Measurements from ENCODE around the gene ZFP62.
A peak's percentile ranks its signal among the peaks of the same experiment; 100 is the strongest.

ZFP62 gene

GRCh38 chr5:180809403-180810209 is 51.5 kb downstream of the ZFP62 start:
- peak; percentile 84 for DNase-seq

- no peak for DNase-seq
These were observed 52.5 kb downstream of the ZFP62 start for GRCh38 chr5:180808461-180809000.

DNA sequence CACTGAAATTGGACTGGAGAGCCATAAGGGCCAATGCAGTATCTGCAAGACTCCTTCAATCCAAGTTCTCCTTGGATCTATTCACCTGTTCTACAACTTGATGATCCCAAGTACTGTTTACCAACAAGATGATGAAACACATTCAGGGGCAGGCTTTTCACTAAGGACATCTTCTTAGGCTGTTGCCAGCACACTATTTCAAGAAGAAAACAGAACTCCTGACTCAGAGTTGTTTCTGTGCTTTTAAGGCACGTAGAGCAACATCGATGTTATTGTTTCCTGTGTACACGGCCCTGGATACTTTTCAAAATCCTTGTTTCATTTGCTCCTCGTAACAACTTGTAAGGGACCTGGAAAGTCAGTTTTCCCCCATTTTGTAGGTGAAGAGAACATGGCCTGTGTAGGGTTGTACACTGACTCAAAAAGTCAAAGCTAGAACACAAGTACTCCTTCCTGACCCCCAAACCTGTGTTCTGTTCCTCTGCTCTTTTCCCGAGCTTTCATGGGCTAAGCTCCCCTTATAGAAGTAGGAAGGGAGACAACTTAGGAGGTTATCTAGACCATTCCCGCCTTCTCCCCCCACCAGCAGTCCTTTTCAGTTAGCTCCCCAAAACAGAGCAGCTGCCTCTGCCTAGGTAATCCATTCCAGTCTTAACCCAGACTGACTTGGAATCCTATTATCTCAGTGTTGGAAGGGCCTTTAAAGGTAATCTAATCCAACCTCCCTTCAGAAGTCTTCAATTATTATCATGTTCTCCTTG is 53.2 kb downstream of the ZFP62 start:
- no peak for DNase-seq

DNA sequence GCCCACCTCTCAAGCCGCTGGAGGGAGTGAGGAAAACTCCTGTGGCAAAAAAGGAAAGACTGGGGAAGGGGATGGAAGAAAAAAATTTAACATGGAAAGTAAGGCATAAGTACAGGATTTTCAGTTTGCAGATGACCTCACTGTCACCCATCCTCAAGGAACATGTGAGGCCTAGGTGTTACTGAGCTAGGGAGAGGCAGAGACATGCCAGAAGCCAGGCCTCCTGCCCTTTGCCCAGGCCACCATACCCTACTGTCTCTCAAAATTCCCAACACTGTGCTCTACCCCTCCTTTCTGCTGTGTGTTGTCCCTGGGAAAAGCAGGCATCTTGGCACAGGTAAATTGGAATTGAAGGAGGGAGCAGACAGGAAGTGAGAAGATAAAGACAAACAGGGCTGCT is 54.0 kb downstream of the ZFP62 start:
- DNase-seq: no peak

- DNase-seq: no peak
These were observed 54.6 kb downstream of the ZFP62 start for GRCh38 chr5:180806351-180807011.

DNA sequence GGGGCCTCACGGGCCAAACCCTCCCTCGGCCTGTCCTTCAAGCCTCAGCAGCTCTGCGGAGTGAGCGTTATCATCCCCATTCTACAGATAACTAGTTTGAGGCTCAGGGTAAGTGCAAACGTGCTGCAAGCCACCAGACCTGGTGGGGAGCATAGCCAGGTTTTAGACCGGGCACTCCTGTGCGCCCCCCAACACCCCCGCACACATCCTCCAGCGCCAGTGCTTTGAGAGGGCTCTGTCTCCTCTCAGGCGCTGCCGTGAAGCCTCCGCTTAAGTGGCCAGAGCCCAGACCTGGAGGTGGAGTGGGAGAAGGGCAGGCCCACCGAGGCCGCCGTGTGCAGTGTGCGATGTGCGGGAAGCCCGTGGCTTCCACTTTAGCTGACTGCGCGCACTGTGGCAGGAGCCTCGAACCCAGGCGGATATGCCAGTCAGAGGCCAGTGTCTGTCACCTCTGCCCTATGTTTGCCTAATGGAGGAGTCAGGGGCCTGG is 56.9 kb downstream of the ZFP62 start:
- DNase-seq: no peak

GRCh38 chr5:180803181-180804128 is 57.6 kb downstream of the ZFP62 start:
- peak; percentile 92 for DNase-seq

GRCh38 chr5:180802325-180803180 is 58.5 kb downstream of the ZFP62 start, which contains the start of gene MGAT1:
MGAT1 (minus strand) TSS chr5:180802806; CDS start chr5:180792971, 9,835 bp downstream.
- DNase-seq: peak; percentile 83

DNA sequence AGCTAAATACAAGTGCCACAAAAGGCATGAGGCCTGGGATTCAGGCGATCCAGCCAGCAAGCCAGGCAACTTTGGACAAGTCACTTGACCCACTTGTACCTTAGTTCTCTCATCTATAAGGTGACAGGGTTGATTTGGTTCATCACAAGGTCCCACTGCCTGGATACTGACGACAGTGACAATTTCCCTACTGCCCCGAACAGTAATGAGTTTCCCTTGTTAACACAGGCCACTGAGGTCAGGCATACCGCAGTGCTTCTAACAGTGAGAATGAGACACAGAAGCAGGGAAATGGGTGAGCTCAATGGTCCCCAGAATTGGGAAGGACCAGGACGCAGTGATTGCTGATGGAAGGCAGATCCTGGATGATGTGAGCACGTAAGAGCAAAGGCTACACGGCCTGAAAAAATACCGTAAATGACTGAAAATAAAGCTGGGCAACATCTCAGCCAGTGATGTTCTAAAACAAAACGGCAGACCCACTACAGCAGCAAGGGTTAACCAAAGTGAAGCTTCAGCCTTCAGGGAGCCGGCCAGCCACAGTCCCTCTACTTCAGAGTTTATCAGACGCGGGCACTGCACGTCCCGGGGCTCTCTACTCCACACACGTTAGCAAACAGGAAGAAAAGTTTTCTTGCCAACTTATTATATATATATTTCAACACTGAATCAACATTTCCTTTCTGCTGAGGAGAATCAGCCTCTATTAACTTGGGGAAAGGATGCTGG is 59.3 kb downstream of the ZFP62 start:
- no peak for DNase-seq

GRCh38 chr5:180799902-180800801 is 60.9 kb downstream of the ZFP62 start:
- no peak for DNase-seq

GRCh38 chr5:180799194-180799593 is 61.9 kb downstream of the ZFP62 start:
- DNase-seq: no peak

DNA sequence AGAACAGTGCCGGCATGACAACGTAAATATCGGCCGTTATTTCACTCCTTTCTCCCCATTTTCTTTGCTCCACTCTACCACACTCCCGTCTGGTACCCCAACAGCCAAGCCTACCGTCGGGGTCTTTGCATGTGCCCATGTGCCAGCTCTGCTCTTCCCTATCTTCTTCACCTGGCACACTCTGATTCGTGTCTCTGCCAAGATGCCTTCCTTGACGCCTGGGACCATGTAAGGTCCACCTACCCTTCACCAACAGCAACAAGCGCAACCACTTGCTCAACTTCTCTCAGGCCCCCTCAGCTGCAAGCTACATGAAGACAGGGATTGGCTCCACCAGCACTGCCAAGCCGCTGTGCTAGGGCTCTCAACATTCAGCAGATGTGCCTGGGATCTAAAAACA is 62.9 kb downstream of the ZFP62 start:
- DNase-seq: no peak

Measured in inflammatory macrophage treated with lipopolysaccharide for 4 hours (primary cell).